GM13976 (cell line): ENCODE data around the gene WWC2.
A peak's percentile ranks its signal among the peaks of the same experiment; 100 is the strongest.
"Not testable (repeated sequence)": the region's sequence is repeated elsewhere in the genome, so short reads cannot be mapped to it uniquely, and the experiment has no call there.

Source experiments
- DNase-seq: peaks from one replicate; pipeline ENCODE4 v3.0.0; 2012; ENCODE audit warnings: low spot score
- in situ Hi-C: fragments of 300-500 bp; cut with MboI; formaldehyde crosslinking; loops from one replicate; pipeline ENCODE4 v1.12.0; 2022; ENCODE audit warnings: low sequenced_read_pairs, mixed read lengths, inconsistent platforms; ENCODE audit not compliant: unreplicated experiment
- TF ChIP-seq, protein P1 (sequence below): IDR thresholded peaks from 2 replicates; pipeline ENCODE4 v1.5.1; 2012; ENCODE audit warnings: borderline replicate concordance, mild to moderate bottlenecking; ENCODE audit not compliant: insufficient read depth; ENCODE audit errors: extremely low read depth, missing control alignments, control extremely low read depth

The WWC2 gene

DNA sequence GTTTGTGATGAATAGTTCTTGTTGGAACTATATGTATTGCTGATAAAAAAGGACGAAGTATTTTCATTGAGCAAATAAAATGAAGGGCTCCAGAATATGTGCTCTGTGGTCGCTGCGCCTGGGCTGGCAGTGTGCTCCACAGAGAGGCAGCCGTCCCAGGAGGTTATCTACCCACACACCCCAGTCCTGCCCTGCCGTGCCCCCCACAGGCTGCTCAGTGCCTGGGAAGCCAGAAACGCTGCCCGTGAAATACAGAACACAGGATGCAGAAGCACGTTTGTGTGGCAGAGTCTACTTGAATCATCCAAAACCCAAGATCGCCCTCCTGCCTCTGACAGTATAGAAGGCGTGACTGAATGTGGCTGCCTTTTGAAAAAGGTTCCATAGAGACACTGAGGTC lies 219.6 kb downstream of the WWC2 start:
- TF ChIP-seq, protein P1, sequence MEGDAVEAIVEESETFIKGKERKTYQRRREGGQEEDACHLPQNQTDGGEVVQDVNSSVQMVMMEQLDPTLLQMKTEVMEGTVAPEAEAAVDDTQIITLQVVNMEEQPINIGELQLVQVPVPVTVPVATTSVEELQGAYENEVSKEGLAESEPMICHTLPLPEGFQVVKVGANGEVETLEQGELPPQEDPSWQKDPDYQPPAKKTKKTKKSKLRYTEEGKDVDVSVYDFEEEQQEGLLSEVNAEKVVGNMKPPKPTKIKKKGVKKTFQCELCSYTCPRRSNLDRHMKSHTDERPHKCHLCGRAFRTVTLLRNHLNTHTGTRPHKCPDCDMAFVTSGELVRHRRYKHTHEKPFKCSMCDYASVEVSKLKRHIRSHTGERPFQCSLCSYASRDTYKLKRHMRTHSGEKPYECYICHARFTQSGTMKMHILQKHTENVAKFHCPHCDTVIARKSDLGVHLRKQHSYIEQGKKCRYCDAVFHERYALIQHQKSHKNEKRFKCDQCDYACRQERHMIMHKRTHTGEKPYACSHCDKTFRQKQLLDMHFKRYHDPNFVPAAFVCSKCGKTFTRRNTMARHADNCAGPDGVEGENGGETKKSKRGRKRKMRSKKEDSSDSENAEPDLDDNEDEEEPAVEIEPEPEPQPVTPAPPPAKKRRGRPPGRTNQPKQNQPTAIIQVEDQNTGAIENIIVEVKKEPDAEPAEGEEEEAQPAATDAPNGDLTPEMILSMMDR = no peak
- in situ Hi-C loops = no loop called here
- DNase-seq = no peak

DNA sequence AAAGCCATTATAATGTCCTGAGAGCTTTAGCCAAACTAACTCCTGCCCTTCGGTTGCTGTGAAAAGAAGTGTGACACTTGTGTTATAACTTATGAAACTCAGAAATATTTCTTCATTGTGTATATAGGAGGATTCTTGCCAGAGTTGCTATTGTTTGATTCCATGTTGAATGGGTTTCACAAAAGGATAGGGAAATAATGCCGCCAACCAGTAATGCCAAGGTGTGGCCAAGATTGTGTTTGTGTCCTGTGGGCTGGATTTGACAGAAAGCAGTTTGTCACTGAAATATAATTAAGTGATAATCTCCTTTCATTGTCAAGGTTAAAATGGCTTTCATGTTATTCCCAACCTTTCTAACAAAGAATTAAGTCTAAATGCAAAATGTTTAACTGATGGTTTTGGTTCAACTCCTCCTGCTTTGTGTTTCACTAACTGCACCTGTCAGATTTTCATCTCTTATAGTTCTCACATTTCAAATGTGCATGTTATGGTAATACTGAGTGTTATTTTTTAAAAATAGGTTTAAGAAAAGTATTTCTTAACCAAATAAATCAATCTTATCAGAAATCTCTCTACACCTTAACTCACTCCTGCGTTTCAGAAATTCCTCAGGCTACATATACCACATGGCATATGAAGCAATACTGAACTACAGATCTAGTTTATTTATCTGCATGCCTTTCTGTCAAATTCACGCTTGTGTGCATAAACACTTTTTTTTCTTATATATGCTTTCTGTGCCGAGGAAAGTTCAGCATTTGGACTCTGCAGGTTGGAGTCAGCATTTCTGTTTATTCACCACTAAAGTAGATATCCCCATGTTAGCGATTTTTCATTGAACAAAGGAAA lies 221.4 kb downstream of the WWC2 start, which contains the start of gene CLDN22:
TSS of gene CLDN22 (minus strand) at position 66 of the 849 bp plus-strand sequence. CDS start at position 8, 58 bp downstream.
- DNase-seq = no peak

DNA sequence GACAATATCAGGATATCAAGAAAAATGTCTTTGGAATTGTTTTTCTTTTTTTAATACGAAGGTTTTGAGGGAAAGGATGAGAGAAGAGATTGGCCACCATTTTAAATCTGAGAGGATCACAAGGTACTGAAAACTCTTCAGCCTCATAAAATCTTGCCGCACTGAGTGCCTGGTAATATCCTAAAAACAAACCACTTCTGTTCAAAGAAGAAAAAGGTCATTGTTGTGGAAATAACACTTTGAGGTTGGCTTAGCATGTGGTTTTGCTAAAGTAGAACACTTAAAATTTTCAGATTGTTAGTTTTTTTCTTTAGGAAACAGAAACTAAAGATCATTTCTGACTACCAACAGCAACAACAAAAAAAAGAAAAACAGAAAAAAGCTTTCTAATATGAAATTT lies 222.0 kb downstream of the WWC2 start:
- TF ChIP-seq, protein P1 = no peak
- in situ Hi-C loops = no loop called here
- DNase-seq = peak; percentile 15

More for the DNA sequence above, 221.4 kb downstream of the WWC2 start, which contains the start of gene CLDN22:
- in situ Hi-C loops = no loop called here
- TF ChIP-seq, protein P1 = no peak

DNA sequence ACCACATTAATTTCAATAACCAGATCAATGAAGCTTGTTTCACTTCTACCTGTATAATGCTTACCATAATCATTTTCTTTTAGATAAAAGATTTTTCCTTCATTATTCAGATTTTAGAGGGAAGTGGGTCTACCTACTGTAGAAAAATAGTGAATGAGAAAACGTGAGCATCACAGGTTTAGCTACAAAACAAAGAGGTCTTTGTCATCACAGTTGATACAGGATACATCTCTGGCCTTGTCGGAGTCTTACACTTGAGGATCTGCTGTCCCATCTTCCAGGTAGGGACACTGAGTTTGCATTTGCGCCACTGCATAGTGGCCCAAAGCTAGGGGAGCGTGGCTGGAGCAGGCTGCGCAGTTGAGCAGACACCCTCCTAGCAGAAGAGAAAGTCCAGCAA lies 222.5 kb downstream of the WWC2 start:
- in situ Hi-C loops = no loop called here
- DNase-seq = no peak
- TF ChIP-seq, protein P1 = no peak

DNA sequence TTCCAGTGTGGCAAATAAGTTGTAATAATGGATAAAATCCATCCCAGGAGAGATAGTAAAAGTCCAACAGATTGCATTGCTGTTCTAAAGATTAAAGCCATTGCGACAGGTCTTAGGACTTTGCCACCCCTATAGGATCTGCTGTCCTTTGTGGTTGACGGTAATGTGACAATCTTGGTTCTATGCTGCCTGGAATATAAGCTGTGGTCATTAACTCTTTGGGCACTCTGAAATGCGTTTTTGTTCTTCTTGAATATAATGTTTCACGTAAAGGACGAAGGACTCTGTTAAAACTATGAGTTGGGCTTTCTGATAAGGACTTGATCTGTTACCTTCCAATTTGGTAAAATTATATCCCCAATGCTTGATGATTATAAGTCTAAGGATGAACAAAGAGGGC lies 223.3 kb downstream of the WWC2 start, which contains the start of gene CLDN24:
TSS of gene CLDN24 (minus strand) at position 101 of the 400 bp plus-strand sequence. CDS start at position 101, 0 bp downstream.
- DNase-seq = no peak
- in situ Hi-C loops = no loop called here
- TF ChIP-seq, protein P1 = no peak

DNA sequence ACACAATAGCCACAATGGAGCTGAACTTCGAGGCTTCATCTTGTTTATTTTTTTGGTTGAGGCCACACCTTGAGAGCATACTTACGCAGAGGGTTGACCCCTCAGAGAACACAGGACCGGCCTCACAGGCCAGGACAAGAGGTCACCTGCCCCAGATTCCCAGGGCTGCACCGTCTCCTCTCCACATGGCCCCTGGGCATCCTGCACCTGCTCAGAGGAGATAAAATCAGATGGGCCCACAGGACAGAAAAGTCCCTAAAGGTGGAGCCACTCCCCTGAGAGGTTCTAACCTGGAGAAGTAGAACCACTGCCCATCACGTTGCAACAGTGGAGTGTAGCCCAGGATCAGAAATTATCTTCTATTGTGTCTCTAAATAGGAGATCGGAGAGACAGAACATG lies 224.2 kb downstream of the WWC2 start:
- TF ChIP-seq, protein P1 = no peak
- no peak for DNase-seq
- in situ Hi-C loops = no loop called here

DNA sequence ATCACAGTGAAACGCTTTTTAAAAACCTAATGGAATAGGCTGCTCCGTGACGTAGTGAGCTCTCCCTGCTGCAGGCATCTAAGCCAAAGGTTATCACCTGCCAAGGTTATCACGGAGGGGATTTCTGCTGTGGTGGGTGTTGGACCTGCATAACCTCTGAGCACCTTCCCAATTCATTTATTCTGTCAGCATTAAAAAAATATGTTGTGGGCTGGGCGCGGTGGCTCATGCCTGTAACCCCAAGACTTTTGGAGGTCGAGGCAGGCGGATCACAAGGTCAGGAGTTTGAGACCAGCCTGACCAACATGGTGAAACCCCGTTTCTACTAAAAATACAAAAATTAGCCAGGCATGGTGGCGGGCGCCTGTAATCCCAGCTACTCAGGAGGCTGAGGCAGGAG lies 225.0 kb downstream of the WWC2 start:
- DNase-seq, in situ Hi-C loops: not testable (repeated sequence)
